Stimulated activated CD4-positive, alpha-beta T cell treated with anti-CD3 and anti-CD28 coated beads, Interleukin-1b, Interleukin-23, amount 100 ng/mL, for 4 hours (primary cell): ENCODE data around the gene TMEM87B.
"Not testable (repeated sequence)": the region's sequence is repeated elsewhere in the genome, so short reads cannot be mapped to it uniquely, and the experiment has no call there.

Experiments
- DNase-seq, 2 donors: peaks; one replicate each; pipeline ENCODE4 v3.0.0-alpha.2; 2020; ENCODE audit warnings: low read depth in 2 of 2

Gene TMEM87B

GRCh38 chr2:112073875-112074274, 18.8 kb downstream of the TMEM87B start:
- DNase-seq = no peak

GRCh38 chr2:112074506-112074905, 19.4 kb downstream of the TMEM87B start:
- DNase-seq = no peak

GRCh38 chr2:112075490-112076260, 20.6 kb downstream of the TMEM87B start:
- no peak for DNase-seq

GRCh38 chr2:112077814-112078213, 22.7 kb downstream of the TMEM87B start:
- DNase-seq = no peak

GRCh38 chr2:112081262-112081661, 26.2 kb downstream of the TMEM87B start:
- DNase-seq = no peak

- no peak for DNase-seq
These were observed 29.8 kb downstream of the TMEM87B start for GRCh38 chr2:112084689-112085374.

- DNase-seq = no peak
These were observed 30.3 kb downstream of the TMEM87B start for GRCh38 chr2:112085375-112085730.

- DNase-seq = no peak
These were observed 31.0 kb downstream of the TMEM87B start for GRCh38 chr2:112085916-112086669.

GRCh38 chr2:112087346-112088020, 32.4 kb downstream of the TMEM87B start:
- no peak for DNase-seq

GRCh38 chr2:112089375-112089774, 34.3 kb downstream of the TMEM87B start:
- DNase-seq = no peak

GRCh38 chr2:112092286-112093041, 37.4 kb downstream of the TMEM87B start:
- DNase-seq = no peak

- no peak for DNase-seq
These were observed 38.1 kb downstream of the TMEM87B start for GRCh38 chr2:112093216-112093615.

GRCh38 chr2:112095681-112096080, 40.6 kb downstream of the TMEM87B start:
- no peak for DNase-seq

GRCh38 chr2:112096098-112096497, 41.0 kb downstream of the TMEM87B start:
- DNase-seq = no peak

- no peak for DNase-seq
These were observed 53.2 kb downstream of the TMEM87B start for GRCh38 chr2:112108178-112108832.

GRCh38 chr2:112109278-112109677, 54.2 kb downstream of the TMEM87B start:
- DNase-seq = no peak

- DNase-seq = no peak
These were observed 55.9 kb downstream of the TMEM87B start for GRCh38 chr2:112110966-112111365.

- not testable (repeated sequence) for DNase-seq
These were observed 58.3 kb downstream of the TMEM87B start for GRCh38 chr2:112113354-112113753.

- DNase-seq = no peak
These were observed 63.1 kb downstream of the TMEM87B start for GRCh38 chr2:112118148-112118547.

GRCh38 chr2:112121682-112122254, 66.7 kb downstream of the TMEM87B start:
- peak in 1 of 2 donors; percentile 55 for DNase-seq
